HL-60/S4 treated with phorbol 12-myristate 13-acetate at 8.2 ng/mL for 4 days and 3 days (cell line): ENCODE data around the gene ATP8A2.
"Not testable (repeated sequence)": the region's sequence is repeated elsewhere in the genome, so short reads cannot be mapped to it uniquely, and the experiment has no call there.

Source experiments
- in situ Hi-C: fragments of 300-500 bp; cut with MboI; formaldehyde crosslinking; loops from 2 replicates; pipeline ENCODE4 v1.15.0; 2022; ENCODE audit warnings: low sequenced_read_pairs

Gene ATP8A2

DNA sequence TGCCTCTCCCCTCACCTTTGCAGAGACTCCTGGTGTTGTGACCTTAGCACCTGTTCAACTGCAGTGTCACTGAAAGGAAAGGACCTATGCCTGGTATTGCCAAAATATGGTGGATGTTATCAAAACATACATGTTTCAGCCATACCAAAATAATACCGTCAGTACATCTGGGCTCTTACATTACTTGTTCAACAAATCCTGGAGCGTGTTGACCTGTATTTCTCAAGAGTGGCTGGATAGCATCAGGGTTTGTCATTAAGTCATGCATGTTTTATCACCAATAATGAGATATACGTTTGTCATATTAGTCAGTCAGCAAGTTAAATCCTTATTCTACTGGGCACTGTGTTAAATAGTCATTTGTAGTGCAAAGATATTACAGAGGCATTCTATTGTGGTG, 389.3 kb downstream of the ATP8A2 start:
- in situ Hi-C loops, result no loop called here

DNA sequence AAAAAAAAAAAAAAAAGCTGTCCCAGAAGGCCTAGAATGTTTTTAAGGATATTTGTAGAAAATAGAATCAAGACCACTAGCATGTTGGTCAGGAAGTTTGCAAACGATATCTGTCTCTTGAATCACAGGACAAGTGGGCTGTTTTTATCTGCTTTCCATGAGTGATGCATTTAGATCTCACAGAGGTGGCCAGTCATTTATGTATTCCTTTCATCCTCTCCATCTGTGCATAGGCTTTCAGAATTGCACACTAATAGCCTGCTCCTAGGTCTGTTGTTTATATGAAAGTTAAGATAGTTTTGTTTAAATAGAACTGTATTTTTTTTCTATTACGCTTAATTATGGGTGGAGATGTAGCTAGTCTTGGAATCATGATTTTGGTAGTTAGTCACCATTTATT, 390.5 kb downstream of the ATP8A2 start:
- in situ Hi-C loops, result no loop called here

DNA sequence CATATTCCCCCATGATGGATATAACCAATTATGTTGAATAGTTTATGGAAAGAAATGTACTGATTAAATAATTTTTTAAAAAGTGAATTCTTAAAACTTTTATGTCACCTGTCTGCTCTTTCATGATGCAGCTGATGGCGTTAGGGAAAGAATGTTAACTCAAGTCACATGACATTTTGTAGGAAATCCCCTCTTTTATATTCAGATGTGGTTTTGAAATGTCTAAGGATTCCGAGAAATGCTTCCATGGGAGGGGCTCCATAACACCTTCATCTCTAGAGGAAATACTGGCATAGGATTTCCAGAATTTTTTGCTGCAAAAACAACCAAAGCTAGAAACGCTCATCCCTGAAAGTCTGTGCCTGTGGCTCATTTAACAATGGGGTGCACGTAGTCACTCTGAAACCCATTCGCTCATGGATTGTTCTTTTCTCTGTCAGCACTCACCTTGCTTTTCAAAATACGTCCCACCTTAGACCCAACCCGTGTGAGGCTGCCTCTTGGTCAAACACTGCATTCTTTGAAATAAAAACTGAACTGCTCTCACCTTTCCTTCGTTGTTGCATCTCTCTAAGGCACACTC, 391.1 kb downstream of the ATP8A2 start:
- in situ Hi-C loops, result no loop called here

DNA sequence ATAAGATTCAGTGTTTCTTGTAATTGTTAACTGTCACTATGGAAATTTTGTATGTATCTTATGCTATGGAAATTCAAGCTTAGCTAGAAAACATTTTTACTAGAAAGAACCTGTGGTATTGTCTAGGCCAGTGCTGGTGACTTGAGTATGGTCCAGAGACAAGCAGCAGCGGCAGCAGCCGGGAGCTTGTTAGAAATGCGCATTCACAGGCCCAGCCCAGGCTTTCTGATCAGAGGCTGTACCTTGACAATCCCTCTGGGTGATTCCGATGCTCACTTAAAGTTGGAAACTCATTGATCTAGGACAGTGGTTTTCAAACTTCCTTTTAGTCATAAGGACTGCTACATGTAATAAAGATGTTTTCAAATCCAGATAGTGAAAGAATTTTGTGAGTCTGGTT, 392.6 kb downstream of the ATP8A2 start:
- in situ Hi-C loops, result no loop called here

DNA sequence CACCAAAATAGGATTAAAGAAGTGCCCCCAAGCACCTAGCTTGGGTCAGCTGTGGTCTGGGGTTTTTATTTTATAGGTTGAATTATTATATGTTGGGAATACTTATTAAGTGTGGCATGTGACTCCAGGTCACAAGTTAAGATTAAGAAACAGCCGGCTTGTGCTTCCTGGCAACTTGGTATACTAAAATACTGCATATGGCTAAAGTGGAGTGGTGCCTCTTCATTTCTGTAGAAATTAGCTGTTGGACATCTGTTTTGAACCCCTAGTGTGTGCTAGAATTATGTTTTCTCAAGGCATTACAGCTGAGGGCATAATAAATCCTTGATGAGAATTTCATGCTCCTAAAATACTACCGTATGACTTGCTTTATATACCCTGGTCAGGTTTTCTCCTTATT, 393.5 kb downstream of the ATP8A2 start:
- in situ Hi-C loops, result no loop called here

DNA sequence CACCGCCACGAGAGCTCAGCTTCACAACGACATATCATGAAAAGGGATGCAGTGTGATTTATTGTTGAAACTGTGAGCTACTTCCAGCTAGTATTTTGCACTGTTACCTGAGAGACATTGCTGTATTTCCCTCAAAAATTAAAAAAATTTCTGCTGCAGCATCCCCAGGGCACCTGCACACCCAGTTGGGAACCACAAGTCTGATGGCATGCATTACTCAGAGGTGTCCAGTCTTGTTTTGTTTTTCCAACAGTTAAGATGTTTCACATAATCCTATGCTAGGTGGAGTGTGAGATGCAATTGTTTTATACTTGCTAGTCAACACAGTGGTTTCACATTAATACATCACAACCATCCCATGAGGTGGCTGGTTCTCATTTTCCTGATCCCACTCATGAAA, 394.8 kb downstream of the ATP8A2 start:
- in situ Hi-C loops, result no loop called here

DNA sequence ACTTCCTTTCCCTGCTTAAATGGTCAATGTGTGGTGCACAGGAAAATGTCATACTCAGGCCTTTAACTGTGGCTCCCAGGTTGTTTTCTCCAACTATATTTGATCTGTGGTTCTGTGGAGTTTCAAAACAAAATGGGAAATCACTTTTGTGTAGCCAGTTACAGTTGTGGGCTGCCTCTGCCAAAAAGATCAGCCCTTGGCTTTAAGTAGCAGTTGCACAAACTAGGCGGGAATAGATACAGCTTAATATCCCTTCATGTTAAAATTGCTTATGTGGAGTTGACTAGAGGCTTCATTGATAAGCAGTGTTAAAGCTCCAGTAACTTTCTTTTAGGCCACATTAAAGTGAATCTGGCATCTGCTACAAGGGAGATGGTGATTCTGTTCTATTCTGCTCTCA, 395.2 kb downstream of the ATP8A2 start:
- in situ Hi-C loops, result no loop called here

DNA sequence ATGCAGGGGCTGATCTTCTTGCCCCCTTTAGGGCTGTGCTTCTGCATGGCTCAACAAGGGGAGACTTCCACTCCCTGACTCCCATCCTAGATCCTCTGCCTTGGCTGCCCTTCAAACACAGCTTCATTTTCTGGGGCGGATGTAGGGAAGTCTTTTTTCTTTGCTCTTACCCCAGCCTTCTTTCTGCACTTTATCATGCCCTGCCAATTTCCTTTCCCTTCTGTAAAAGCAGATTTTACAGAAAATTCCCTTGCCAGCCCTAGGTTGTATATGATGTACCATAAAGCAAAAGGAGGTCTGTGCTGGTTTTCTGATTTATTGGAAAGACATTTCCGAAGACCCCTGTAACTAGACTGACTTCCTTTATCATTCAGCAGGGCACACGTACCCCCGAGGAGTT, 396.6 kb downstream of the ATP8A2 start:
- in situ Hi-C loops, result no loop called here

DNA sequence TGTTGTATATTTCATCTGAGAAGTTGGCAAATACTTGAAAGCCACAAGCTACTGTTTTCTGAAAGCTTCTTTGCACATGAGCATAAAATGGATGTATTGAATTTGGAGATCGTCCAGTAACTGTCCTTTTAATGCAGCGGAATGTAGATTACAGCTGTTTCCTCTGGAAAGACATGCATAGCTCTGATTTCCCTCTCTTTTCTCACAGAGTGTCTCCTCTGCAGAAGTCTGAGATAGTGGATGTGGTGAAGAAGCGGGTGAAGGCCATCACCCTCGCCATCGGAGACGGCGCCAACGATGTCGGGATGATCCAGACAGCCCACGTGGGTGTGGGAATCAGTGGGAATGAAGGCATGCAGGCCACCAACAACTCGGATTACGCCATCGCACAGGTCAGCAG, 397.1 kb downstream of the ATP8A2 start:
- in situ Hi-C loops, result no loop called here

DNA sequence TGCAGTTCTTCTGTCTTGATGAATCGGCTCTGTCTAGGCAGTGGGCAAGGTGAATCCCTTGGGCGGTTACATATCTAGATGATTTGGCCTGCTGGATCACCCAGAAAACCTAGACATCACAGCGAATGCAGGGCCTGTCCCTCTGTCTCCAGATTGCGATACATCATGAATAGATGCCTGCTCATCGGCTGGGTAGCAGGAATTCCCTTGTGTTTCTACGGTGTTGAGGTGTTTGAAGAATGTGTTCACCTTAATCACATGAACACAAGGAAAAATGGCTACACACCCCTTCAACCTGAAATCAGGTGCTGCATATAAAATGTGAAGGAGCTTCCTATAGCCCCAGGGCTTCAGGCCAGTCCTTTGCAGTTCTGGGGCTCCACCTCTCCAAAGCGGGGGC, 398.8 kb downstream of the ATP8A2 start:
- in situ Hi-C loops, result no loop called here

DNA sequence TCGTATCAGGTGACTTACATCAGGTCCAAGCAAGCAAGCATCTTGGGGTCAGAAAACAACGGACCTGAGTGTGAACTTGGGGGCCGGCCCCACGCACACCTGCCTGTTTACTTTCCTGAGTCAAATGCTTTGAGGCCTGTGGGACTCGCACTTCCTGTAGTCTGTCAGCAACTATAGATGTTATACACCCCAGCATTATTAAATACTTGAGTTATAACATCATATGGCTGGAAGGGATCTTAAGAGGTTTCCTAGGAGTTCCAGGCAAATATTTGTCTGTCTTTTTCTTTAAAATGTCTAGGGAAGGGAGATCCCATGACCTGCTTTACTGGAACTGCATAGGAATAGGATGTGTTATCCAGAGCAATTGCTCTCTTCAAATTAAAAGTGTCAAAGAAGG, 399.4 kb downstream of the ATP8A2 start:
- in situ Hi-C loops, result no loop called here

DNA sequence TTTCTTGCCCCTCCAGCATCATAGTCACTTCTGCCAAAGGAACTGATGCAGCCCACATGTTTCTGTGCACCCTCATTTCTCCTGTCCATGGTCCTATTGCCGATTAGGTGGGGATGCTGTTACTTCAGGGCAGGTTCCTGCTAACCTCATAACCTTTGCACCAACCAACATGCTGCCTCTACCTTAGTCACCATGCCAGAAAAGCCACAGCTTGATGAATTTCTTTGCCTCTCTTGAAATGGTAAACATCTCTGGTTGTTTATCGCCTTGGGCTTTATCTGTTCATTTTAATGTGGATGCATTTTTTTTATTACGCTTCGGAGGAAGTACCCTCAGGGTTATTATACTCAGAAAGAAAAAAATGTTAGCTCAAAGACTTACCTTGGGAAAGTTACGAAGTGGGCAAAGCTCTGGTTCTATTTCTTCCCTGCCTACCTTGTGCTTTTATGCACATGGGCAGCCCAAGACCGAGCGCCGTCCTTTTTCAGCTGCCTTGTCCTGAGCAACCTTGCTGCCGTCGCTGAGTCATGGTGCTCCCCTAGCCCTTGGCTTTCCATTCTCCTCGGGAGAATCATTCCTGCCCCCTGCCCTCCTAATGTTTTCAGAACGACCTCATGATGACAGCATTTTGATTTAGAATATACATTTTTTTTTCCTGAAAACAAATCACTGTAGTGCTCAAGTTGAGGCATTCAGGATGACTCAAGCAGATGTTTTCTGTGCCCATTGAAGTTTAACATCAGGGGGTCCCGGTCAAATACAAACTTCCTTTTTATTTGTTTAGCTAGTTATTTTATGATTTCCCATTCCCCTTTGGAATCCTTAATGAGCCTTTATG, 400.1 kb downstream of the ATP8A2 start:
- in situ Hi-C loops, result no loop called here

DNA sequence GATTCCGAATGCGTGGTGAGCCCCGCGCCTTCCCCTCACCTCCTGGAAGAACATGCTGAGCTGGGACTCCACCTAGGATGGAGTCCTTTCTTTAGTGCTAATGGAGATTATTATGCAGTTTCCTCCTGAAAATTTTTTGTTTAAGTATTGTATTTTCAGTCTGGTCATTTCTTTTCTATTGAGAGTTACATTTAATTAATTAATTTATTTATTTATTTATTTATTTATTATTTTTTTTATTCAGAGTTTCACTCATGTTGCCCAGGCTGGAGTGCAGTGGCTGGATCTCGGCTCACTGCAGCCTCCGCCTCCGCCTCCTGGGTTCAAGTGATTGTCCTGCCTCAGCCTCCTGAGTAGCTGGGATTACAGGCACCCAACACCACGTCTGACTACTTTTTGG, 400.8 kb downstream of the ATP8A2 start:
- in situ Hi-C loops, result not testable (repeated sequence)

DNA sequence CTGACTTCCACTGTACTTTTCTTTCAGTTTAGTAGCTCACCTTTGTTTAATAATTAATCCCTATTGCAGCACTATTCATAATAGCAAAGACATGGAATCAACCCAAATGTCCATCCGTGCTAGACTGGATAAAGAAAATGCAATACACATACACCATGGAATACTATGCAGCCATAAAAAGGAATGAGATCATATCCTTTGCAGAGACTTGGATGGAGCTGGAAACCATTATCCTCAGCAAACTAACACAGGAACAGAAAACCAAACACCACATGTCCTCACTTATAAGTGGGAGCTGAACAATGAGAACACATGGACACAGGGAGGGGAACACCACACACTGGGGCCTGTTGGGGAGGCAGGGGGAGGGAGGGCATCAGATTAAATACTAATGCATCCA, 402.3 kb downstream of the ATP8A2 start:
- in situ Hi-C loops, result not testable (repeated sequence)

DNA sequence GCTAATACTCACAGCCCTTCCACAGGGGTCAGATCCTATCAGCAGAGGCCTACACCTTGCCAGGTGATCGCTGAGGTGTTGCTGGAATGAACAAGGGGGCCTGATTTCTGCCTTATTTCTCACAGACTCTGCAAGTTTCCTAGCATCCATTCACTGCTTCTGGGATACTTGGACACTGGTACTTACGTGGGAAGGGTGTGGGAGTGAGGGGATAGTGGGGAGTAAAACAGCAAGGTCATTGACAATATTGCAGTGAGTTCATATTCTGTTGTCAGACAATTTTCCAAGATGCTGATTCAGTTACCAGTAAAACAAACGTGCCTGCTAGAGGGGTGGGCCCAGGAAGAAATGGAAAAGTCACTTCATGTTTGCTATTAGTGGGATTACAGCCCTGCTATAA, 403.5 kb downstream of the ATP8A2 start:
- in situ Hi-C loops, result no loop called here

DNA sequence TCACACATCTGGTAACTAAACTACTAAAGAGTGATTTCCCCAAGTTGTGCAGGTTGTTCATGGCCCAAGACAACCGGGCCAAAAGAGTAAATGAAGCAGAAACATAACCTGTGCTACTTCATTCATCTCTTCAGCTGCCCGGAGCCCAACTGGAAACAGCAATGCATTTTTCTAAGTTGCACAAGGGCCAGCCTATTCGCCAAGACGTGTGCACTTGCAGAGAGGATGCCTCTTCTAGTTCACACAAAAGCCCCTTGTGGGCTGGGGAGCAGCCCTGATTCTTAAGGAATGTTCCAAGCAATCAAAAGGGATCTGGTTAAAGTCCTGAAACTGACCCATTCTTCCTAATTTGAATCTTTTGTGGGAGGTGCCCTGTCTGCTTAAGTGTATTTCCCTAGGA, 404.2 kb downstream of the ATP8A2 start:
- in situ Hi-C loops, result no loop called here

DNA sequence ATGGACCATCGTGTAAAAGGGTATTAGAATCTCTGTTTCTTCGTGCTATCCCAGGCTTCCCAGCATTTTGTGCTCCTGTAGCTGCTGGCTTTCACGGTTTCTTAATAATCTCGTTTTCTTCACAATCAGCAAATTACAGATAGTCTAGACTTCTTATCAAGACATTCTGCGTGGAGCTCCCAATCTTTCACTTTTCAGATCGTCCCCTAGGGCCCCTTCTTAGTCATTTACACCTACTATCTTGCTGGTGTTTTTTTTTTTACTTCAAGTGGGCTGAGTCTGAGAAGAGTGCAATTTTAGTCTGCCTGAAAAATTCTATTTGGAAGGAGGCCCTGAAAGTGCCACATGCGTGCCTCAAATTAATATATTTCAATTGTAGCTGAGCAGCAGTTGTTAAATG, 404.9 kb downstream of the ATP8A2 start:
- in situ Hi-C loops, result no loop called here

DNA sequence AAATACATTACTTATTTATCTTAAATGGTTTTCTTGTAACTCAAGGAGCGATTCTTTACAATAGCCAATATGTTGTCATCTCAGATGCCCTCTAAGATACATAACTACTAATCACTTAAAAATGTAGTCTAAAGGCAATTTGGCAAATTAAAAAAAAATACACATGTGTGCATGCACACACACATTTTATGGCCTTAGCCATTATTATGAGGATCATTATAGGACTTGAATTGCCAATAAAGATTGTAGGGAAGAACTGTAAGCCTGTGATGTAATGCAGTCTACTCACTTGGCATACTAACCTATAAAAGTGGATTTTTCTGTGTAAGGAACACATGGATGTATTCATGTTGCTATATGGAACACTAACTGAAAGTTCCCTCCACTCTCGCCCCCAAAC, 405.7 kb downstream of the ATP8A2 start:
- in situ Hi-C loops, result no loop called here

DNA sequence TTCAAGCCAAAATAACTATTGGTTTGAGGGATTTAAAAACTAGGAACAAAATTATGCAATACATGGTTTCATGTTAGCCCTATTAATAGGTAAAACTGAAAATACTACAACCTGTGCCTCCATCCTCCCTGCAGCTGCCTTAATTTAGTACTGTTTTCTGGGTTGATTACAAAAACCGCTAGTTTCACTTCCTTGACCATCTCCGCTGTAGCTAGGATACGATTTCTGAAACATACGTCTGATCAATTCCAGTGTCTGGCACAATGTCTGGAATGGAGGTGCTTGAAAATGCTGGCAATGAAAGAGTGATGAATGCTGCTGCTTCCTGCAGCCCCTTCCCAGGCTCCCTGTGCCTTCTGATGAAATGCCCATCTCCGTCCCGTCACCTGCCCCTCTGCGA, 406.6 kb downstream of the ATP8A2 start:
- in situ Hi-C loops, result no loop called here

DNA sequence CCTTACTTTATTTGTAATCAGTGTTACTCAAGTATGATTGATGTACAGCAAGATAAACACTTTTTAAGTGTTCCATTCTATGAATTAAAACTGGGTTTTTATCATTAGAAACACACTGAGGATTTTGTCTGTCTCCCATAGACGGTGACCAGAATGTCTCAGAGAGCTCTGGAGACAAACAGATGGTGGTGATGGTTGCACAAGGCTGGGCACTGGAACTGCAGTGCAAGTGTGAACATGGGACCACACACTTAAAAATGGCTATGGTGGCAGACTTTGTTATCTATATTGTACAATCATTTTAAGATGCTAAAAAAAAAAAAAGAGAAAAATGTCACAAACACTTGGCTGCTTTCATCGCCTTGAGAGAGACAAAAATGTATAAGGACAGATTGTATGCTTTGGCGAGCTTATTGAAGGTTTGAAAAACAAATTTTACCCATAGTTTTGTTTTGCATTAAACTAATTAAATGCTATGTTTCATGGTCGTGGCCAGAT, 407.1 kb downstream of the ATP8A2 start:
- in situ Hi-C loops, result no loop called here

DNA sequence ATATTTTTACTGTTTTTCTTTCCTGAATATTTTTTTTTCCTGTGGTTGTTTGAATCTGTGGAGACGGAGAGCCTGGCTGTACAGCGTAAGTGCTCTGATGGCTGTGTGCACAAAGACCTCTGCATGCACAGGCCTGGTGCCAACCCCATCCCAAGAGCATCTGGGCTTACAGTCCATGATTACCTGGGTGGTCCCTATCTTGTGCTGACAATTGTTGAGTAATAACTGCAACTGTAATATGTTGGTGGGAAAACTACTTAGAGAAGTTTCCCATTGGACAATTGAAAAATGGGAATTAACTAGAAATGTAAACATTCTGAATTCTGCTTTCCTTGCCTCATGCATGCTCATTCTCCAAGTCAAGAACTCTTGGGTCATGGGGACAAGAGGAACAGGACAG, 411.3 kb downstream of the ATP8A2 start:
- in situ Hi-C loops, result no loop called here

DNA sequence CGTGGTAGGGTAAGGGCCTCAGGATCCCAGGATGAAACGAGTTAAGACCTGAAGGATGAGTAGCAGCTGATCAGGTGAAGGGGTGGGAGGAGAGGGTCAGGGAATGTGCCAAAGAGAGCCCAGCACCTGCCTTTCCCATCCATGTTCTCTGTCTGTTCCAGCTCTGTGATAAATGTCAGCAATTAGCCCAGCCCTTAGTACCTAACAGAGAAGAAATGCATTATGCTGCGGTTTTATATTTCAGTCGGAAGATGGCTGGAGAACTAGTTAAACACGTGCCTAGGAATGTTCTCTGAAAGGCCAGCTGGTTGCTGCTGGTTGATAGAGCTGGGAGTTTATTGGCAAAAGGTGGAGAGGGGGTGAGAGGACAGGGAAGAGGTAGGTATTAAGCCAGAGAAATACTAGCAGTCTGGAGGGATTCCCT, 411.8 kb downstream of the ATP8A2 start:
- in situ Hi-C loops, result no loop called here

DNA sequence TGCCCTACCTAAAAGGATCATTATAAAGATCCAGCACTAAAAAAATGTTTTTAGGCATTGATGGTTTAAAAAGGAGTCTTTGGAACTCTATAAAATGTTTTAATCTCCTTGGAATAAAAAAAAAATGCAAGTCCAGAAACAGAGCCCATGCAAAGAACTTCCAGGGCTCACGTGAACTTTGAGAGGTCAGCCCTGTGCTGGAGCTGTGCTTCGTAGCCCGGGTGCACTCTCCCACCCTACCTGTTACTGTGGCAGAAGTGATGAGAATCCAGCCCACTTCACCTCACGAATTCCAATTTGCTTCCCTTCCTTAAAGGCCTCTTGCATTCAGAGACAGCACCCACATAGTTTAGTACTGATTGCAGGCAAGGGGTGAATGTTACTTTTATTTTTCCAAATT, 412.3 kb downstream of the ATP8A2 start:
- in situ Hi-C loops, result no loop called here
